ENCODE measurements around the gene CDYL.

CDYL gene

GRCh38 chr6:4728926-4729325 lies 47.3 kb upstream of the CDYL start:
- Histone ChIP-seq H3K27me3 (no peaks in the 10 kb centered on the region), H3K4me1 (peaks cover 0 to 20% (median 6%) of the 10 kb centered on the region in 4 donors), H3K27ac (no peak overlapping the region), H3K4me3 (no peak overlapping the region), H3K9me3 (no peaks in the 10 kb centered on the region), H3K36me3 (no peaks in the 10 kb centered on the region)
- intact Hi-C loops (cut with DNase I; ENCODE audit: low total_unique reads) = no loop called here
- DNase-seq = no peak
- no peak for TF ChIP-seq CTCF (IDR thresholded peaks at IDR 0.05)

GRCh38 chr6:4731996-4732395 lies 44.2 kb upstream of the CDYL start:
- intact Hi-C loops (cut with DNase I; ENCODE audit: low total_unique reads) = no loop called here
- Histone ChIP-seq H3K27ac (no peak overlapping the region), H3K27me3 (peaks cover 0 to 11% of the 10 kb centered on the region in 2 donors), H3K36me3 (no peaks in the 10 kb centered on the region), H3K4me3 (no peak overlapping the region), H3K4me1 (peaks cover 0 to 15% (median 6%) of the 10 kb centered on the region in 4 donors), H3K9me3 (no peaks in the 10 kb centered on the region)
- TF ChIP-seq CTCF (IDR thresholded peaks at IDR 0.05) = no peak
- no peak for DNase-seq

GRCh38 chr6:4732691-4733315 lies 43.4 kb upstream of the CDYL start:
- no peak overlapping the region for H3K27ac ChIP-seq
- DNase-seq = peak in 1 of 2 donors; percentile 27
- no peaks in the 10 kb centered on the region for H3K9me3 ChIP-seq
- H3K4me3 ChIP-seq = no peak overlapping the region
- intact Hi-C loops (cut with DNase I; ENCODE audit: low total_unique reads) = no loop called here
- H3K4me1 ChIP-seq = peaks cover 0 to 15% (median 5%) of the 10 kb centered on the region in 4 donors
- H3K36me3 ChIP-seq = no peaks in the 10 kb centered on the region
- H3K27me3 ChIP-seq = peaks cover 0 to 11% of the 10 kb centered on the region in 2 donors
- no peak for TF ChIP-seq CTCF (IDR thresholded peaks at IDR 0.05)

- Histone ChIP-seq H3K4me1 (peaks cover 0 to 11% (median 2%) of the 10 kb centered on the region in 4 donors), H3K27me3 (peaks cover 0 to 11% of the 10 kb centered on the region in 2 donors), H3K27ac (no peak overlapping the region), H3K4me3 (no peak overlapping the region), H3K36me3 (no peaks in the 10 kb centered on the region), H3K9me3 (no peaks in the 10 kb centered on the region)
- TF ChIP-seq CTCF (IDR thresholded peaks at IDR 0.05) = no peak
- no peak for DNase-seq
- intact Hi-C loops (cut with DNase I; ENCODE audit: low total_unique reads) = no loop called here
These were observed 39.8 kb upstream of the CDYL start for GRCh38 chr6:4736371-4736873.

GRCh38 chr6:4740032-4740431 lies 36.2 kb upstream of the CDYL start:
- TF ChIP-seq CTCF (IDR thresholded peaks at IDR 0.05) = no peak
- Histone ChIP-seq H3K27me3 (peaks cover 0 to 8% of the 10 kb centered on the region in 2 donors), H3K9me3 (no peaks in the 10 kb centered on the region), H3K36me3 (no peaks in the 10 kb centered on the region), H3K4me3 (no peak overlapping the region), H3K27ac (no peak overlapping the region), H3K4me1 (no peaks in the 10 kb centered on the region)
- intact Hi-C loops (cut with DNase I; ENCODE audit: low total_unique reads) = no loop called here
- DNase-seq = no peak
